Measurements from ENCODE around the gene LYZL6. TPM values are rescaled to one million over a fixed set of nuclear protein-coding genes. Genes with fewer than 3 reads are reported as not detected.
A peak's percentile ranks its signal among the peaks of the same experiment; 100 is the strongest.

Gene LYZL6
- total RNA-seq, 1 experiment from 2014 or later: not detected

DNA sequence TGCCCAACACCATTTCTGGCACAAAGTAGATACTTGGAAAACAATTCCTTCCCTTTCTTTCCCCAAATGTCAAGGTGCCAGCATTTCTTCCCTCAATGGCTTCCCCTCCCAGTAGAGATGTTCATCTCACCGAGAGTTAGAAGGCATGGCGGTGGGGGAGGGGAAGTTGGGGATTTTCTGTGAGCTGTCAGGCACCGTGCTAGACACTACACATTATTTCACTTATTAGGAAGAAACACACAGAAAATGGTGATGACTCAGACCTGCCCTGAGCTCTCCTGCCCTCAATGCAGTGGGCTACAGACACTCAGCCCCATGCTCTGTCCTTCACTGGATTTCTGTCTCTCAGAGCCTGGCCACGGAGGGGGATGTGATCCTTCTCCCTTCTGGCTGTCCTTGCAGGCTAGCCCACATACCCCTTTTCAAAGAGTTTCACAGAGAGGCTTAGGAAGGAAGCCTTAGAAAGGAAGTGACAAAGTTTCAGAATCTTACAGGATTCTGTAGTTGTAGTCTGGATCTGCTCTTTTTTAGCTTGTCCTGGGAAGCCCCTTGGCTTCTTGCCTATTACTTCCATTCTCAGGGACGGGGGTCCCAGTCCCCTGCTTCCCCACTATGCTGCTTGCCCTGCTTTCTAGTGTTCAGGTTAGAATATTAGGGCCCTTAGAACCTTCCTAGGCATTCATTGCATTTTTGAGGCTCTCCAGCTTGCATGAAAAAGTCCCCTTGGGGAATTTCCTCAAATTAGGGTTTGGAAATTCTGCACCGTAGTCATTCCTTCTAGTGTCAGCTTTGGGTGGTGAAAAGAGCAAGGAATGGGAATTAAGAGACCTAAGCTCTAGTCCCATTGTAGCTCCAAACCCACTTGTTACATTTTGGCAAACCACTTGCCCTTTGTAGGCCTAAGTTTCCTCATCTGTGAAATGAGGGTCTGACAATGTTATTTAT, 51.1 kb downstream of the LYZL6 start (continued):
- TF ChIP-seq CBFB (CRISPR knock-in tag; IDR thresholded peaks at IDR 0.05; ENCODE audit: low read depth) (no peak), ZNF232 (CRISPR knock-in tag; IDR thresholded peaks at IDR 0.05) (no peak), SOX15 (CRISPR knock-in tag; IDR thresholded peaks at IDR 0.05) (no peak), TEAD4 (CRISPR knock-in tag; IDR thresholded peaks at IDR 0.05) (no peak)
- TF ChIP-seq, protein P1, sequence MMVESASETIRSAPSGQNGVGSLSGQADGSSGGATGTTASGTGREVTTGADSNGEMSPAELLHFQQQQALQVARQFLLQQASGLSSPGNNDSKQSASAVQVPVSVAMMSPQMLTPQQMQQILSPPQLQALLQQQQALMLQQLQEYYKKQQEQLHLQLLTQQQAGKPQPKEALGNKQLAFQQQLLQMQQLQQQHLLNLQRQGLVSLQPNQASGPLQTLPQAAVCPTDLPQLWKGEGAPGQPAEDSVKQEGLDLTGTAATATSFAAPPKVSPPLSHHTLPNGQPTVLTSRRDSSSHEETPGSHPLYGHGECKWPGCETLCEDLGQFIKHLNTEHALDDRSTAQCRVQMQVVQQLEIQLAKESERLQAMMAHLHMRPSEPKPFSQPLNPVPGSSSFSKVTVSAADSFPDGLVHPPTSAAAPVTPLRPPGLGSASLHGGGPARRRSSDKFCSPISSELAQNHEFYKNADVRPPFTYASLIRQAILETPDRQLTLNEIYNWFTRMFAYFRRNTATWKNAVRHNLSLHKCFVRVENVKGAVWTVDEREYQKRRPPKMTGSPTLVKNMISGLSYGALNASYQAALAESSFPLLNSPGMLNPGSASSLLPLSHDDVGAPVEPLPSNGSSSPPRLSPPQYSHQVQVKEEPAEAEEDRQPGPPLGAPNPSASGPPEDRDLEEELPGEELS (CRISPR knock-in tag; IDR thresholded peaks at IDR 0.05): no peak

DNA sequence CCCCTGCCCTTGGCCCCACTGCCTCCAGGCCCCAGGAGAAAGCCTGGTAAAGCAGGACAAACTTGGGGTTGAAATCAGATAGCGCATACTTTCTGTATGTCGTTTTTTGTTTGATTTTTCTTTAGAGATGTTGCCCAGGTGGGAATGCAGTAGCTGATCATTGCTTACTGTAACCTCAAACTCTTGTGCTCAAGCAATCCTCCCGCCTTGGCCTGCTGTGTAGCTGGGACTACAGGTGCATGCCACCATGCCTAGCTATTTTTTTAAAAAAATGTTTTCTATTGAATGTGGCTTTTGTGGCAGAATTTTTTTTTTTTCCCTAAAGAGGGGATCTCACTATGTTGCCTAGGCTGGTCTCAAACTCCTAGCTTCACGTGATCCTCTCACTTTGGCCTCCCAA, 52.2 kb downstream of the LYZL6 start:
- H3K9me3 Mint-ChIP-seq: no peaks in the 10 kb centered on the region
- ATAC-seq (no peak), DNase-seq (ENCODE audit: low spot score) (no peak)
- CTCF ChIA-PET: interaction anchor here (2.1 kb wide), 1 partner anchor 20 kb away, joined by 5 read pairs; no protein-coding TSS in a partner anchor
- H3K27me3 Mint-ChIP-seq (ENCODE audit: low read depth): no peaks in the 10 kb centered on the region
- TF ChIP-seq ELF4 (CRISPR knock-in tag; IDR thresholded peaks at IDR 0.05; ENCODE audit: low read depth) (no peak), ATF1 (CRISPR knock-in tag; IDR thresholded peaks at IDR 0.05) (no peak), ZNF263 (CRISPR knock-in tag; IDR thresholded peaks at IDR 0.05; ENCODE audit: low read depth) (no peak), ZNF396 (CRISPR knock-in tag; IDR thresholded peaks at IDR 0.05; ENCODE audit: borderline replicate concordance) (no peak), SP1 (CRISPR knock-in tag; conservative IDR thresholded peaks at IDR 0.05) (no peak), ZNF138 (CRISPR knock-in tag; conservative IDR thresholded peaks at IDR 0.05) (no peak), NFATC4 (CRISPR knock-in tag; IDR thresholded peaks at IDR 0.05) (no peak)
- TF ChIP-seq, protein P2, sequence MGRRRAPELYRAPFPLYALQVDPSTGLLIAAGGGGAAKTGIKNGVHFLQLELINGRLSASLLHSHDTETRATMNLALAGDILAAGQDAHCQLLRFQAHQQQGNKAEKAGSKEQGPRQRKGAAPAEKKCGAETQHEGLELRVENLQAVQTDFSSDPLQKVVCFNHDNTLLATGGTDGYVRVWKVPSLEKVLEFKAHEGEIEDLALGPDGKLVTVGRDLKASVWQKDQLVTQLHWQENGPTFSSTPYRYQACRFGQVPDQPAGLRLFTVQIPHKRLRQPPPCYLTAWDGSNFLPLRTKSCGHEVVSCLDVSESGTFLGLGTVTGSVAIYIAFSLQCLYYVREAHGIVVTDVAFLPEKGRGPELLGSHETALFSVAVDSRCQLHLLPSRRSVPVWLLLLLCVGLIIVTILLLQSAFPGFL (CRISPR knock-in tag; IDR thresholded peaks at IDR 0.05; ENCODE audit: borderline replicate concordance): no peak
- no peak overlapping the region for H3K4me3 Mint-ChIP-seq
- H3K36me3 Mint-ChIP-seq: no peaks in the 10 kb centered on the region
- H3K4me1 Mint-ChIP-seq: peaks cover 22% of the 10 kb centered on the region
- POLR2A ChIA-PET: no interaction called here
- H3K27ac Mint-ChIP-seq: no peak overlapping the region

DNA sequence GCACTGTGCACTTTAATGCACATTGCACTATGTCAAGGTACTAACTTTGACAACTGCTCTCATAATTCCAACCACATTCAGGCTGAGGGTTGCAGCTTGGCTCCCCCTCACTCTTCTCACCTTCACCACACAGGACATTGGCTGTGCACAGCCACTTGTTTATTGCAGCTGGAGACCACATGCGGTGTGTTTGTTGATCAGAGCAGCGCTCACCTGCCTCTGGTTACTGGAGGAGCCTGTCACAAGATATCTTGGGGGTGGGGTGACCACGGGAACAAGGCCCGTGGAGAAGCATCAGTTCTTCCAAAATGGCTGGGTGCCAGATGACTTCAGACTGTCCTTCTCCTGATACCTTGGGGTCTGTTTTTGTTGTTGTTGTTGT, 52.7 kb downstream of the LYZL6 start:
- H3K27ac Mint-ChIP-seq: no peak overlapping the region
- CTCF ChIA-PET: interaction anchor here (2.1 kb wide), 1 partner anchor 19 kb away, joined by 5 read pairs; no protein-coding TSS in a partner anchor
- H3K4me1 Mint-ChIP-seq: peaks cover 22% of the 10 kb centered on the region
- no peaks in the 10 kb centered on the region for H3K36me3 Mint-ChIP-seq
- no peaks in the 10 kb centered on the region for H3K9me3 Mint-ChIP-seq
- POLR2A ChIA-PET: no interaction called here
- TF ChIP-seq OVOL2 (CRISPR knock-in tag; IDR thresholded peaks at IDR 0.05; ENCODE audit: borderline replicate concordance): no peak
- TF ChIP-seq NFYB (CRISPR knock-in tag; conservative IDR thresholded peaks at IDR 0.05; ENCODE audit: low read depth): no peak
- DNase-seq (ENCODE audit: low spot score) (no peak), ATAC-seq (peak; percentile 22; the same call in 1 of the 2 replicates)
- H3K27me3 Mint-ChIP-seq (ENCODE audit: low read depth): no peaks in the 10 kb centered on the region
- no peak overlapping the region for H3K4me3 Mint-ChIP-seq

DNA sequence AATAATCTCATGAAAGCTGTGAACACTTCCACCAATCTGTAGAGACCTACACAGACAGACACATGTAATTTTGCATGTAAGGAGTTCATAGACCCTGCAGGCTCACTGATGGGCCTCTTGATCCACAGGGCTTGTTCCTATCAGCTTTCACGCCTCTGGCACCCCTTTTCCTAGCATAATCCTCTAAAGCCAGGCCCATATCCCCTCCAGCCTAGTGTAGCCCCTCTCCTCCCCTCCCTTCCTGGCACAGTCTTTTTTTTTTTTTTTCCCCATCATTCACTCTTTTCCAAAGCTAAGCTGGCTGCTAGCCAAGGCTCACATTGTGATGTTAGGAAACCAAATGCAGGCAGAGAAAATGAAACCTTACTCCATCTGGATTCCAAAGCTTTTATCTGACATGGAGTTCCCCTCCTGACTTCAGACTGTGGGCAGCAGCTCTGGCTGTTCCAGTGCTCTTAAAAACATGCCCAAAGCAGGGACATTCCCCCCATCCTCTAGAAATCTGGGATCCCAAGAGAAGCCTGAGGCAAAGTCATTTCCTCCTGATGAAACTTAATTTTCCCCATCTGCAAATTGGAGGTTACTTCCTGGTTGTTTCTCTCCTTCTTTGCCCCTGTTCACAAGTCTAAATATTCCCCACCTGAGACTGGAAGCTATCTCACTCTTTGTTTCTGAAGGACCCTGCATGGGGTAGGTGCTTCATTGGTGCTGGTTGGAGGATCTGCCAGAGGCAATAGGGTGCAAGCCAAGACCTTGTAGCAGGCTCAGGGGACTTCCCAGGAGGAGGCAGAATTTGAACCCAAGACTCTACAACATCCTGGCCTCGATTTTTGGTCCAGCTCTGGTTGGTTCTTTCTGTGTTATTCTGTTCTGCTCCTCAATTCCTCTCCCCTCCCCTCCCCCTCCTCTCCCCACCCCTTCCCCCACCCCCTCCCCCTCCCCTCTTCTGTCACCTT, 53.4 kb downstream of the LYZL6 start:
- Mint-ChIP-seq H3K9me3 (no peaks in the 10 kb centered on the region), H3K27ac (no peak overlapping the region), H3K4me1 (peaks cover 22% of the 10 kb centered on the region), H3K27me3 (ENCODE audit: low read depth) (no peaks in the 10 kb centered on the region), H3K4me3 (no peak overlapping the region), H3K36me3 (no peaks in the 10 kb centered on the region)
- ChIA-PET POLR2A (no interaction called here), CTCF (interaction anchor here (0.9 to 1.9 kb wide), 2 partner anchors 19 to 126 kb away, joined by 3 to 7 read pairs; no protein-coding TSS in a partner anchor)
- DNase-seq (ENCODE audit: low spot score) (no peak), ATAC-seq (no peak)
- TF ChIP-seq, protein P3, sequence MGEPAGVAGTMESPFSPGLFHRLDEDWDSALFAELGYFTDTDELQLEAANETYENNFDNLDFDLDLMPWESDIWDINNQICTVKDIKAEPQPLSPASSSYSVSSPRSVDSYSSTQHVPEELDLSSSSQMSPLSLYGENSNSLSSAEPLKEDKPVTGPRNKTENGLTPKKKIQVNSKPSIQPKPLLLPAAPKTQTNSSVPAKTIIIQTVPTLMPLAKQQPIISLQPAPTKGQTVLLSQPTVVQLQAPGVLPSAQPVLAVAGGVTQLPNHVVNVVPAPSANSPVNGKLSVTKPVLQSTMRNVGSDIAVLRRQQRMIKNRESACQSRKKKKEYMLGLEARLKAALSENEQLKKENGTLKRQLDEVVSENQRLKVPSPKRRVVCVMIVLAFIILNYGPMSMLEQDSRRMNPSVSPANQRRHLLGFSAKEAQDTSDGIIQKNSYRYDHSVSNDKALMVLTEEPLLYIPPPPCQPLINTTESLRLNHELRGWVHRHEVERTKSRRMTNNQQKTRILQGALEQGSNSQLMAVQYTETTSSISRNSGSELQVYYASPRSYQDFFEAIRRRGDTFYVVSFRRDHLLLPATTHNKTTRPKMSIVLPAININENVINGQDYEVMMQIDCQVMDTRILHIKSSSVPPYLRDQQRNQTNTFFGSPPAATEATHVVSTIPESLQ (CRISPR knock-in tag; IDR thresholded peaks at IDR 0.05): no peak
- TF ChIP-seq, protein P4, sequence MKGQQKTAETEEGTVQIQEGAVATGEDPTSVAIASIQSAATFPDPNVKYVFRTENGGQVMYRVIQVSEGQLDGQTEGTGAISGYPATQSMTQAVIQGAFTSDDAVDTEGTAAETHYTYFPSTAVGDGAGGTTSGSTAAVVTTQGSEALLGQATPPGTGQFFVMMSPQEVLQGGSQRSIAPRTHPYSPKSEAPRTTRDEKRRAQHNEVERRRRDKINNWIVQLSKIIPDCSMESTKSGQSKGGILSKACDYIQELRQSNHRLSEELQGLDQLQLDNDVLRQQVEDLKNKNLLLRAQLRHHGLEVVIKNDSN (CRISPR knock-in tag; IDR thresholded peaks at IDR 0.05): no peak
- TF ChIP-seq SMAD4 (CRISPR knock-in tag; IDR thresholded peaks at IDR 0.05) (no peak), RORB (CRISPR knock-in tag; IDR thresholded peaks at IDR 0.05) (no peak), TEAD4 (CRISPR knock-in tag; IDR thresholded peaks at IDR 0.05) (no peak), JUN (CRISPR knock-in tag; IDR thresholded peaks at IDR 0.05) (no peak)
- TF ChIP-seq, protein P5, sequence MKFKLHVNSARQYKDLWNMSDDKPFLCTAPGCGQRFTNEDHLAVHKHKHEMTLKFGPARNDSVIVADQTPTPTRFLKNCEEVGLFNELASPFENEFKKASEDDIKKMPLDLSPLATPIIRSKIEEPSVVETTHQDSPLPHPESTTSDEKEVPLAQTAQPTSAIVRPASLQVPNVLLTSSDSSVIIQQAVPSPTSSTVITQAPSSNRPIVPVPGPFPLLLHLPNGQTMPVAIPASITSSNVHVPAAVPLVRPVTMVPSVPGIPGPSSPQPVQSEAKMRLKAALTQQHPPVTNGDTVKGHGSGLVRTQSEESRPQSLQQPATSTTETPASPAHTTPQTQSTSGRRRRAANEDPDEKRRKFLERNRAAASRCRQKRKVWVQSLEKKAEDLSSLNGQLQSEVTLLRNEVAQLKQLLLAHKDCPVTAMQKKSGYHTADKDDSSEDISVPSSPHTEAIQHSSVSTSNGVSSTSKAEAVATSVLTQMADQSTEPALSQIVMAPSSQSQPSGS (CRISPR knock-in tag; IDR thresholded peaks at IDR 0.05; ENCODE audit: borderline replicate concordance, low read depth): no peak
